HEK293T (cell line): Measurements from ENCODE around the gene SGSM1.

Experiments used
- ARNT ChIP-seq: fragments of 450-650 bp; IDR thresholded peaks from 2 replicates; pipeline ENCODE4 v1.6.1; 2017; ENCODE audit warnings: mild to moderate bottlenecking
- BHLHE40 ChIP-seq: fragments of 450-650 bp; IDR thresholded peaks from 2 replicates; pipeline ENCODE4 v1.6.1; 2016; ENCODE audit warnings: mild to moderate bottlenecking, moderate library complexity, borderline replicate concordance
- CTBP1 ChIP-seq: fragments of 450-650 bp; IDR thresholded peaks from 2 replicates; pipeline ENCODE4 v1.6.1; 2016; ENCODE audit warnings: borderline replicate concordance
- ELF4 ChIP-seq: fragments of 450-650 bp; IDR thresholded peaks from 2 replicates; pipeline ENCODE4 v1.6.1; 2017; ENCODE audit warnings: antibody characterized with exemption
- FOXK2 ChIP-seq: fragments of 450-650 bp; IDR thresholded peaks from 2 replicates; pipeline ENCODE4 v1.6.1; 2016; ENCODE audit warnings: mild to moderate bottlenecking
- FOXM1 ChIP-seq: fragments of 450-650 bp; IDR thresholded peaks from 2 replicates; pipeline ENCODE4 v1.6.1; 2017; ENCODE audit warnings: mild to moderate bottlenecking, borderline replicate concordance
- HDGF ChIP-seq: fragments of 450-650 bp; IDR thresholded peaks from 2 replicates; pipeline ENCODE4 v1.6.1; 2017; ENCODE audit warnings: antibody characterized with exemption, borderline replicate concordance
- NFRKB ChIP-seq: fragments of 450-650 bp; IDR thresholded peaks from 2 replicates; pipeline ENCODE4 v1.6.1; 2016; ENCODE audit warnings: mild to moderate bottlenecking, moderate library complexity
- SP1 ChIP-seq: fragments of 450-650 bp; IDR thresholded peaks from 2 replicates; pipeline ENCODE4 v1.6.1; 2017
- SUZ12 ChIP-seq: fragments of 450-650 bp; IDR thresholded peaks from 2 replicates; pipeline ENCODE4 v1.6.1; 2016; ENCODE audit warnings: mild to moderate bottlenecking
- ZNF384 ChIP-seq: fragments of 450-650 bp; IDR thresholded peaks from 2 replicates; pipeline ENCODE4 v1.6.1; 2016
- TF ChIP-seq, protein P1 (sequence below): fragments of 450-650 bp; IDR thresholded peaks from 2 replicates; pipeline ENCODE4 v1.6.1; 2016

DNA sequence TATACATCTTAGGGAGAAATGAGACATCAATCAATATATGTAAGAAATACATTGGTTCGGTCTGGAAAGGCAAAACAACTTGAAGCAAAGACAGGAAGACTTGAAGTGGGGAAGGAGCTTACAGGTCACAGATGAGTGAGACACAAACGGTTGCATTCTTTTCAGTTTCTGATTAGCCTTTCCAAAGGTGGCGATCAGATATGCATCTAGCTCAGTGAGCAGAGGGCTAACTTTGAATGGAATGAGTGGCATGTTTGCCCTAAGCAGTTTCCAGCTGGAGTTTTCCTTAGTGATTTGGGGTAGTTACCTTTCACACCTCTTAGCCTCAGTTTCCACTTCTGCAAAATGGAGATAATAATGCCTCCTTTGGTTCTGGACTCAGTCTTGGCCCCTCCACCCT lies 124.7 kb downstream of the SGSM1 start:
- TF ChIP-seq, protein P1, sequence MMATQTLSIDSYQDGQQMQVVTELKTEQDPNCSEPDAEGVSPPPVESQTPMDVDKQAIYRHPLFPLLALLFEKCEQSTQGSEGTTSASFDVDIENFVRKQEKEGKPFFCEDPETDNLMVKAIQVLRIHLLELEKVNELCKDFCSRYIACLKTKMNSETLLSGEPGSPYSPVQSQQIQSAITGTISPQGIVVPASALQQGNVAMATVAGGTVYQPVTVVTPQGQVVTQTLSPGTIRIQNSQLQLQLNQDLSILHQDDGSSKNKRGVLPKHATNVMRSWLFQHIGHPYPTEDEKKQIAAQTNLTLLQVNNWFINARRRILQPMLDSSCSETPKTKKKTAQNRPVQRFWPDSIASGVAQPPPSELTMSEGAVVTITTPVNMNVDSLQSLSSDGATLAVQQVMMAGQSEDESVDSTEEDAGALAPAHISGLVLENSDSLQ: no peak
- no peak for TF ChIP-seq ARNT
- no peak for TF ChIP-seq FOXM1
- no peak for TF ChIP-seq ELF4
- TF ChIP-seq NFRKB: no peak
- TF ChIP-seq CTBP1: no peak
- TF ChIP-seq BHLHE40: no peak
- no peak for TF ChIP-seq SUZ12
- no peak for TF ChIP-seq HDGF
- no peak for TF ChIP-seq ZNF384
- TF ChIP-seq FOXK2: no peak
- no peak for TF ChIP-seq SP1
